HCT116 (cell line): ENCODE measurements around the gene TMEM86A. TPM values are rescaled to one million over a fixed set of nuclear protein-coding genes. Genes with fewer than 3 reads are reported as not detected.

Source experiments
- ATAC-seq: fragments of 200-7000 bp; cut with Tn5 transposase; 2 replicates; pipeline ENCODE4 v1.9.1; 2020; ENCODE audit warnings: mild to moderate bottlenecking, moderate library complexity
- BruUV-seq: library from RNA; stranded (reverse); fragments of 400-500 nt; replicated peaks from 2 replicates; lab custom pipeline; 2021; lab: Mats Ljungman, UMichigan
- CTCF ChIA-PET: fragments of 300-600 bp; sonication (Branson Sonifier 250); formaldehyde crosslinking; loops from one replicate; lab custom pipeline; 2021; ENCODE audit warnings: antibody characterized with exemption; lab: Charles Lee
- POLR2A ChIA-PET: fragments of 300-600, 350-600 bp; sonication (Branson Sonifier 250); formaldehyde crosslinking; loops from one replicate; lab custom pipeline; 2021; ENCODE audit warnings: antibody characterized with exemption; lab: Charles Lee
- RAD21 ChIA-PET, 2 experiments: fragments of 300-600 bp; sonication (Branson Sonifier 250); formaldehyde crosslinking; loops; one replicate each; lab custom pipeline; 2023; ENCODE audit warnings: low total read pairs in 2 of 2; ENCODE audit not compliant: uncharacterized antibody in 2 of 2, unreplicated experiment in 2 of 2, low non-redundant PET in 1 of 2; lab: Charles Lee
- DNase-seq: peaks from one replicate; pipeline ENCODE4 v3.0.0-alpha.2; 2010; ENCODE audit warnings: low read depth, low spot score
- H2AFZ ChIP-seq: fragments of 200-600 bp; shearing (Covaris generic), sonication (generic); 2 replicates; pipeline ENCODE4 v1.6.1; 2017; ENCODE audit warnings: low read depth, mixed run types, mixed read lengths, antibody characterized with exemption, low read length; ENCODE audit not compliant: poor library complexity, severe bottlenecking
- H3K27ac ChIP-seq: 2 replicates; pipeline ENCODE4 v1.5.1; 2012; ENCODE audit warnings: low read depth, low read length
- H3K27me3 ChIP-seq: fragments of 200-600 bp; sonication (generic); 2 replicates; pipeline ENCODE4 v1.6.1; 2016; ENCODE audit warnings: mixed run types, low read length, mixed read lengths; ENCODE audit not compliant: insufficient read depth
- H3K36me3 ChIP-seq, 2 experiments: fragments of 200-500 bp in 1 of 2; fragments of 200-600 bp in 1 of 2; sonication (Bioruptor generic) in 1 of 2; sonication (generic) in 1 of 2; 2 replicates each; pipeline versions ENCODE4 v1.5.1 to v1.6.1; 2014 to 2016; ENCODE audit warnings: low read length in 2 of 2, inconsistent platforms in 1 of 2, mixed read lengths in 1 of 2, mixed run types in 1 of 2; ENCODE audit not compliant: insufficient read depth in 2 of 2, control insufficient read depth in 1 of 2
- H3K4me1 ChIP-seq, 2 experiments: fragments of 200-600 bp in 1 of 2; sonication (generic) in 1 of 2; 2 replicates each; pipeline versions ENCODE4 v1.5.1 to v1.6.1; 2012 to 2017; ENCODE audit warnings: low read length in 2 of 2, inconsistent platforms in 1 of 2, mild to moderate bottlenecking in 1 of 2, mixed read lengths in 1 of 2, mixed run types in 1 of 2, moderate library complexity in 1 of 2; ENCODE audit not compliant: insufficient read depth in 2 of 2, control insufficient read depth in 1 of 2
- H3K4me2 ChIP-seq: fragments of 200-600 bp; sonication (generic); 2 replicates; pipeline ENCODE4 v1.6.1; 2017; ENCODE audit warnings: mixed run types, low read length, mixed read lengths
- H3K4me3 ChIP-seq, 2 experiments: fragments of 200-600 bp in 1 of 2; sonication (generic) in 1 of 2; replicated peaks in 1 of 2; 2 replicates each; pipeline ENCODE4 v1.5.1; 2011 to 2016; ENCODE audit warnings: low read length in 2 of 2, control low read depth in 1 of 2, low read depth in 1 of 2, mild to moderate bottlenecking in 1 of 2, mixed read lengths in 1 of 2, mixed run types in 1 of 2
- H3K79me2 ChIP-seq: fragments of 200-600 bp; sonication (generic); 2 replicates; pipeline ENCODE4 v1.6.1; 2017; ENCODE audit warnings: mild to moderate bottlenecking, mixed run types, low read length, moderate library complexity, mixed read lengths; ENCODE audit not compliant: insufficient read depth
- H3K9ac ChIP-seq: fragments of 200-600 bp; sonication (generic); 2 replicates; pipeline ENCODE4 v1.6.1; 2016; ENCODE audit warnings: low read length, mixed read lengths
- H3K9me2 ChIP-seq: fragments of 200-600 bp; sonication (generic), shearing (Covaris generic); 2 replicates; pipeline ENCODE4 v1.6.1; 2017; ENCODE audit warnings: mixed run types, mild to moderate bottlenecking, moderate library complexity; ENCODE audit not compliant: insufficient read depth
- H3K9me3 ChIP-seq, 2 experiments: fragments of 200-500 bp in 1 of 2; fragments of 200-600 bp in 1 of 2; sonication (Bioruptor generic) in 1 of 2; sonication (generic) in 1 of 2; 2 replicates each; pipeline ENCODE4 v1.6.1; 2014 to 2017; ENCODE audit warnings: low read length in 2 of 2, mixed read lengths in 2 of 2, inconsistent platforms in 1 of 2, low read depth in 1 of 2, mild to moderate bottlenecking in 1 of 2, mixed run types in 1 of 2, moderate library complexity in 1 of 2; ENCODE audit not compliant: control insufficient read depth in 1 of 2, insufficient read depth in 1 of 2
- H4K20me1 ChIP-seq: fragments of 200-600 bp; sonication (generic), shearing (Covaris generic); 2 replicates; pipeline ENCODE4 v1.6.1; 2017; ENCODE audit warnings: mixed run types, mild to moderate bottlenecking, moderate library complexity; ENCODE audit not compliant: insufficient read depth
- CEBPB ChIP-seq: IDR thresholded peaks from 2 replicates; pipeline ENCODE4 v1.6.1; 2012; ENCODE audit warnings: low read depth
- EGR1 ChIP-seq: IDR thresholded peaks from 2 replicates; pipeline ENCODE4 v1.6.1; 2012; ENCODE audit warnings: low read depth
- ELF1 ChIP-seq: IDR thresholded peaks from 2 replicates; pipeline ENCODE4 v1.6.1; 2012; ENCODE audit warnings: low read depth, borderline replicate concordance
- EZH2 ChIP-seq: fragments of 200-600 bp; sonication (generic); IDR thresholded peaks from 2 replicates; pipeline ENCODE4 v1.6.1; 2017; ENCODE audit warnings: antibody characterized with exemption, mixed run types
- JUND ChIP-seq: IDR thresholded peaks from 2 replicates; pipeline ENCODE4 v1.6.1; 2012
- POLR2AphosphoS5 ChIP-seq: IDR thresholded peaks from 2 replicates; pipeline ENCODE4 v1.6.1; 2011; ENCODE audit warnings: mild to moderate bottlenecking, low read depth, low read length, moderate library complexity
- RAD21 ChIP-seq: IDR thresholded peaks from 2 replicates; pipeline ENCODE4 v1.6.1; 2012; ENCODE audit warnings: low read depth, mild to moderate bottlenecking
- SIN3A ChIP-seq: IDR thresholded peaks from 2 replicates; pipeline ENCODE4 v1.6.1; 2012; ENCODE audit warnings: low read depth
- YY1 ChIP-seq: IDR thresholded peaks from 2 replicates; pipeline ENCODE4 v1.6.1; 2011; ENCODE audit warnings: low read length, low read depth, moderate library complexity, mild to moderate bottlenecking; ENCODE audit not compliant: insufficient replicate concordance; ENCODE audit errors: extremely low read depth
- ZFX ChIP-seq: fragments of 450-650 bp; IDR thresholded peaks from 2 replicates; pipeline ENCODE4 v1.6.1; 2017
- ZNF274 ChIP-seq: fragments of 200-500 bp; sonication (Bioruptor generic); IDR thresholded peaks from 2 replicates; pipeline ENCODE4 v1.6.1; 2014; ENCODE audit warnings: mild to moderate bottlenecking, low read depth, low read length, inconsistent platforms
- intact Hi-C: fragments of 100-400 bp; cut with micrococcal nuclease; formaldehyde crosslinking; loops from 2 replicates; pipeline ENCODE4 v1.10.0; 2022
- total RNA-seq: library from RNA; stranded (reverse); gene quantifications from one replicate; pipeline ENCODE4 v1.2.1, GENCODE V29; 2021; ENCODE audit not compliant: unreplicated experiment
- TF ChIP-seq, protein P1 (sequence below): IDR thresholded peaks from 2 replicates; pipeline ENCODE4 v1.6.1; 2012
- TF ChIP-seq, protein P2 (sequence below), 3 experiments: fragments of 200-600 bp in 1 of 3; sonication (generic) in 1 of 3; IDR thresholded peaks in 2 of 3; conservative IDR thresholded peaks in 1 of 3; 2 replicates each; pipeline ENCODE4 v1.5.1; 2012 to 2017; ENCODE audit warnings: low read depth in 2 of 3, low read length in 2 of 3, antibody characterized with exemption in 1 of 3, borderline replicate concordance in 1 of 3, control low read depth in 1 of 3, mild to moderate bottlenecking in 1 of 3, mixed read lengths in 1 of 3, mixed run types in 1 of 3, moderate library complexity in 1 of 3; ENCODE audit not compliant: insufficient read depth in 1 of 3

The TMEM86A gene
- total RNA-seq, 1 experiment from 2014 or later, result 2.0 TPM

DNA sequence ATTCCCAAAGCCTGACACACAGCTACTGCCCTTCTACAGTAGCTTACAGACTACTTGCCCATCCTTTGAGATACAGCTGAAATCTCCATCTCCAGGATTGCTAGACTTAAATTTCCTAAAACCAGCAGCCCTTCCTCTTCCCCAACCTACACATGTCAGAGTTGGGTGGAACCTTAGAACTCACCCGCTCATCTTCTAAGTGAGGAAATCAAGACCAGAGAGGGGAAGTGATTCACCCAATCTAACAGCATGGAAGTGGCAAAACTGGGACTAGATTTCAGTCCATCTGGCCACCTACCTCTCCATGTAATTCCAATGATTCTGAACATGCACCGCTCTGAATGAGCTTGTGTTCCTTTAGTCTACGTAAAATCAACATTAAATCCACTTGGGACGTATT lies 1.0 kb upstream of the TMEM86A start:
- RAD21 ChIA-PET, result no interaction called here
- DNase-seq, result no peak
- H4K20me1 ChIP-seq, result no peaks in the 10 kb centered on the region
- TF ChIP-seq JUND (no peak), ELF1 (no peak), ZFX (no peak), EZH2 (no peak), ZNF274 (no peak), EGR1 (no peak), CEBPB (no peak), YY1 (no peak), RAD21 (no peak), POLR2AphosphoS5 (no peak), SIN3A (no peak)
- TF ChIP-seq, protein P1, sequence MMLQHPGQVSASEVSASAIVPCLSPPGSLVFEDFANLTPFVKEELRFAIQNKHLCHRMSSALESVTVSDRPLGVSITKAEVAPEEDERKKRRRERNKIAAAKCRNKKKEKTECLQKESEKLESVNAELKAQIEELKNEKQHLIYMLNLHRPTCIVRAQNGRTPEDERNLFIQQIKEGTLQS, result no peak
- TF ChIP-seq, protein P2, sequence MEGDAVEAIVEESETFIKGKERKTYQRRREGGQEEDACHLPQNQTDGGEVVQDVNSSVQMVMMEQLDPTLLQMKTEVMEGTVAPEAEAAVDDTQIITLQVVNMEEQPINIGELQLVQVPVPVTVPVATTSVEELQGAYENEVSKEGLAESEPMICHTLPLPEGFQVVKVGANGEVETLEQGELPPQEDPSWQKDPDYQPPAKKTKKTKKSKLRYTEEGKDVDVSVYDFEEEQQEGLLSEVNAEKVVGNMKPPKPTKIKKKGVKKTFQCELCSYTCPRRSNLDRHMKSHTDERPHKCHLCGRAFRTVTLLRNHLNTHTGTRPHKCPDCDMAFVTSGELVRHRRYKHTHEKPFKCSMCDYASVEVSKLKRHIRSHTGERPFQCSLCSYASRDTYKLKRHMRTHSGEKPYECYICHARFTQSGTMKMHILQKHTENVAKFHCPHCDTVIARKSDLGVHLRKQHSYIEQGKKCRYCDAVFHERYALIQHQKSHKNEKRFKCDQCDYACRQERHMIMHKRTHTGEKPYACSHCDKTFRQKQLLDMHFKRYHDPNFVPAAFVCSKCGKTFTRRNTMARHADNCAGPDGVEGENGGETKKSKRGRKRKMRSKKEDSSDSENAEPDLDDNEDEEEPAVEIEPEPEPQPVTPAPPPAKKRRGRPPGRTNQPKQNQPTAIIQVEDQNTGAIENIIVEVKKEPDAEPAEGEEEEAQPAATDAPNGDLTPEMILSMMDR (IDR thresholded peaks at IDR 0.05 in 2 of 3, conservative IDR thresholded peaks at IDR 0.05 in 1 of 3; ENCODE audit: borderline replicate concordance in 1 of 3, insufficient read depth in 1 of 3, low read depth in 2 of 3, low read length in 2 of 3), result no peak
- TF ChIP-seq, all 23 proteins: peak for 0
- ATAC-seq, result no peak
- ChIA-PET POLR2A (no interaction called here), CTCF (no interaction called here)
- H3K36me3 ChIP-seq, result no peaks in the 10 kb centered on the region
- H3K9me2 ChIP-seq, result no peaks in the 10 kb centered on the region
- no peaks in the 10 kb centered on the region for H3K9me3 ChIP-seq
- H3K27me3 ChIP-seq, result no peaks in the 10 kb centered on the region
- H3K79me2 ChIP-seq, result no peaks in the 10 kb centered on the region
- no TSS peak for BruUV-seq
- no peak overlapping the region for H3K4me3 ChIP-seq
- H3K4me1 ChIP-seq, result peaks cover 19 to 25% of the 10 kb centered on the region in 2 experiments
- no peak overlapping the region for H3K9ac ChIP-seq
- intact Hi-C loops, result no loop called here
- no peak overlapping the region for H3K27ac ChIP-seq
- peak overlapping the region; percentile 74 for H2AFZ ChIP-seq
- H3K4me2 ChIP-seq, result no peak overlapping the region
